ENCODE data around the gene PLD2.

The PLD2 gene, protein sequence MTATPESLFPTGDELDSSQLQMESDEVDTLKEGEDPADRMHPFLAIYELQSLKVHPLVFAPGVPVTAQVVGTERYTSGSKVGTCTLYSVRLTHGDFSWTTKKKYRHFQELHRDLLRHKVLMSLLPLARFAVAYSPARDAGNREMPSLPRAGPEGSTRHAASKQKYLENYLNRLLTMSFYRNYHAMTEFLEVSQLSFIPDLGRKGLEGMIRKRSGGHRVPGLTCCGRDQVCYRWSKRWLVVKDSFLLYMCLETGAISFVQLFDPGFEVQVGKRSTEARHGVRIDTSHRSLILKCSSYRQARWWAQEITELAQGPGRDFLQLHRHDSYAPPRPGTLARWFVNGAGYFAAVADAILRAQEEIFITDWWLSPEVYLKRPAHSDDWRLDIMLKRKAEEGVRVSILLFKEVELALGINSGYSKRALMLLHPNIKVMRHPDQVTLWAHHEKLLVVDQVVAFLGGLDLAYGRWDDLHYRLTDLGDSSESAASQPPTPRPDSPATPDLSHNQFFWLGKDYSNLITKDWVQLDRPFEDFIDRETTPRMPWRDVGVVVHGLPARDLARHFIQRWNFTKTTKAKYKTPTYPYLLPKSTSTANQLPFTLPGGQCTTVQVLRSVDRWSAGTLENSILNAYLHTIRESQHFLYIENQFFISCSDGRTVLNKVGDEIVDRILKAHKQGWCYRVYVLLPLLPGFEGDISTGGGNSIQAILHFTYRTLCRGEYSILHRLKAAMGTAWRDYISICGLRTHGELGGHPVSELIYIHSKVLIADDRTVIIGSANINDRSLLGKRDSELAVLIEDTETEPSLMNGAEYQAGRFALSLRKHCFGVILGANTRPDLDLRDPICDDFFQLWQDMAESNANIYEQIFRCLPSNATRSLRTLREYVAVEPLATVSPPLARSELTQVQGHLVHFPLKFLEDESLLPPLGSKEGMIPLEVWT

DNA sequence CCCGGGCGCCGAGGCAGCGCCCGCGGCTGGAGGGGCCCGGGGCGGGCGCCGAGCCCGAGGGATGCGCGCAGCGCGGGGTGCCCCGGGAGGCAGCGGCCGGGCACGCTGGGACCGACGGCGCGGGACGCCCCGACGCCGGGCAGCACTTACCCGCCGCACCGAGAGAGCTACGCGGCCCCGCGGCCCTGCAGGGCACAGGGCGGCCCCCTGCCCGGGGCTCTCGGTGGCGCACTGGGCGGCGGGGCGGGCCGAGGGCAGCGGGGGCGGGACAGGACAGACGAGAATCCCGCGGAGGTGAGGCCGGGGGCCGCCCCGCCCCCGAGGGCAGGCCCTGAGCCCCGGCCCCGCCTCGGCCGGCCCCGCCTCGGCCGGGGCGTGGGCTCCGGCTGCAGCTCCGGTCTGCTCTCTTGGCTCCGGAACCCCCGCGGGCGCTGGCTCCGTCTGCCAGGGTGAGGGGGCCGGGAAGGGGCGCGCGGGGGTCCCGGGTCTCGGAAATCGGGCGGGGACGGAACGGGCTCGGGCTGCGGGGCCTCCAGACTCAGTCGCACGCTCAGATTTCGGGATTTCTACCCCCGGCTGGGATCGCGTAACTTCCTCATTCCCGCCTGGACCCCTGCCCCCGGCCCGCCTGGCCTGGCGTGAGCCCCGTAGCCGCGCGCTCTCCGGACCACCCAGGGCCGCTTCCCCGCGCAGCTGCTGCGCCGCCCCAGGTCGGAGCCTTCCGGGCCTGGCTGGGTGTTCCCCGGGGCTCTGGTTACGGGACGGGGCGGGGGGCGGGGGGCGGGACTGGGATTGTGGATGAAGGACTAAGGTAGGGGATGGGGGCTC lies at the start of gene PLD2:
PLD2 (plus strand) TSS at position 376 of the 828 bp plus-strand sequence. CDS start 621 bp downstream, outside the sequence.
- DNase-seq: peak; percentile 71

DNA sequence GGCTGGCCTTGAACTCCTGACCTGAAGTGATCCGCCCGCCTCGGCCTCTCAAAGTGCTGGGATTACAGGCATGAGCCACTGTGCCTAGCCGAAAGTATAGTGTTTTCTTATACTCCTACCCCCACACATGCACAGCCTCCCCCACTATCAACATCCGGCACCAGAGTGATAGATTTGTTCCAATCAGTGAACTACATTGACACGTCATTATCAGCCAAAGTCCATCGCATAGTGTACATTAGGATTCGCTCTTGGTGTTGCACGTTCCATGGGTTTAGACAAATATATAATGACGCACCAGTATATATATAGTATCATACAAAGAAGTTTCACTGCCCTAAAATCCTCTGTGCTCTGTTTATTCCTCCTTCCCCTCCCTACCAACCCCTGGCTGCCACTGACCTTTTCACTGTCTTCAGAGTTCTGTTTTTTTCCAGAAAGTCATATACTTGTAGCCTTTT lies 47.1 kb upstream of the PLD2 start:
- DNase-seq: no peak

DNA sequence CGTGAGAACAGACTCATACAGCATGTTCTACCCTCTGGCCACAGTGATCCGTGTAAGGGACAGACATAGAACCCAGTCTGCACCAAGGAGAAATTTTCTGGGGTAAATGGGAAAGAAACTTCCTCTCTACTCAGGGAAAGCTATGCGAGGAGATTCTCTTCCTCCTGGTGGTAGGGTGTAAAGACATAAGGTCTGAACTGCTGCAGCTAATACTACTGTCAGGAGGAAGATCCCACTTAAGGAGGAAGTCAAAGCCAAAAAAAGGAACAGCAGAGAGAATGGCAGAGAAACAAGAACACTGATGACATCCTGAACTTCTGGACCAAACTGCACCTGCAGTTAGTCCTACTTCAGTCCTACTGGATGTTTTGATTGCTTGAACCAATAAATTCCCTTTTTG lies 42.4 kb upstream of the PLD2 start:
- no peak for DNase-seq

DNA sequence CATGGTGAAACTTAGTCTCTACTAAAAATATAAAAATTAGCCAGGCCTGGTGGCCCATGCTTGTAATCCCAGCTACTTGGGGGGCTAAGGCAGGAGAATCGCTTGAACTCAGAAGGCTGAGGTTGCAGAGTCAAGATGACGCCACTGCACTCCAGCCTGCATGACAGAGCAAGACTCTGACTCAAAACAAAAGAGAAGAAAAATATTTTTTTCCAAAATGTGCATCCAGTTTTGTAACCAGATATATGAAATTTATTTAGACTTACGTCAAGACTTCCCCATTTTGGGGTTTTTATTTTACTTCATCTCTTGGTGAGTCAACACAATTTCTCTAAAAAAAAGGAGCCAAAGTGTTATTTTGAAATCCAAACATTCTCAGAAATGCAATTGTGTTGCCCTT lies 40.8 kb upstream of the PLD2 start:
- no peak for DNase-seq

DNA sequence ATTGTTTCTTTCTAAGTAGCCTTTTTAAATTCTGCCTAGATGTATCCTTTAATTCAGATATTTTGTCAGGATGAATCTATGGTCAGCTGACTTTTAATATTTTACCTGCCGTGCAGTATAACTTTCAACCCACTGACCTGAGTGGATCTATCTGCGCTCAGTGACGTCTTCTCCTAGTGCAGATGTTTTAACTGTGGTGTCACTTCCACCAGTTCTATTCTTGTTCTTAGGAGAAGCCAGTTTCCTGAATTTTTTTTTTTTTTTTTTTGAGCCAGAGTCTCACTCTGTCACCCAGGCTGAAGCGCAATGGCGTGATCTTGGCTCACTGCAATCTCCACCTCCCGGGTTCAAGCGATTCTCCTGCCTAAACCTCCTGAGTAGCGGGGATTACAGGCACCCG lies 40.2 kb upstream of the PLD2 start:
- DNase-seq: no peak

DNA sequence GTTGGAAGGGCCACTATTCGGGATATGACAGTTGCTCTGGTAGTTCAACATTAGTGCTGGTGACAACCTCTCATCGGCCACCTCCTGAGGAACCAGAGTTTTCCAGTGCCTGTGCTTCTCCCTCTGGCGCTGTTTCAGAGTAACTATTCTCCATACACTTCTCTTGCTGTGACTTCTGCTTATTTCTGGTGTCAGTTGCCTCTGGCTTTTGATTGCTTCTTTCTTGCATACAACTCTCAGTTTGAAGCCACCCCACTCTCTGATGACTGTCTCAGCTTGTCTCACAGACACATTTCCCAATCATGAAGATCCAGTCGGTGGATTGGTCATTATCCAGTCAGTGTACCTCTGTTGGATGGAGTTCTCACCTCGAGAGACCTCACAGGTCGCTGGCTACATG lies 38.7 kb upstream of the PLD2 start:
- no peak for DNase-seq

DNA sequence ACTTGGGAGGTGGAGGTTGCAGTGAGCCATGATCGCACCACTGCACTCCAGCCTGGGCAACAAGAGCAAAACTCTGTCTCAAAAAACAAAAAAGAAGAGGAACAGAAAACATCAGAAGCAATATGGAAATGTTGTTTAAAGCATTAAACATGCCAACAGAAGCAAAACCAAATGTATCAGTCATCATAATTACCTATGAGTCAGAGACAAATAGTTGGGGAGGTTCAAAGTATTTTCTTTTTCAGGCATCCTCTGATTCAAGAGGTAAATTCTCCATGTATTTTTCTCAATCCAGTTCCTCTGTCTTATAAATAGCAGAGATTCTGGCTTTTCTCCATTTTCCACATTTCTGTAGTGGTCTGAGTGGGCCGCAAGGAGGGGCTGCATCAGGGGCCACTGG lies 37.3 kb upstream of the PLD2 start:
- DNase-seq: no peak

DNA sequence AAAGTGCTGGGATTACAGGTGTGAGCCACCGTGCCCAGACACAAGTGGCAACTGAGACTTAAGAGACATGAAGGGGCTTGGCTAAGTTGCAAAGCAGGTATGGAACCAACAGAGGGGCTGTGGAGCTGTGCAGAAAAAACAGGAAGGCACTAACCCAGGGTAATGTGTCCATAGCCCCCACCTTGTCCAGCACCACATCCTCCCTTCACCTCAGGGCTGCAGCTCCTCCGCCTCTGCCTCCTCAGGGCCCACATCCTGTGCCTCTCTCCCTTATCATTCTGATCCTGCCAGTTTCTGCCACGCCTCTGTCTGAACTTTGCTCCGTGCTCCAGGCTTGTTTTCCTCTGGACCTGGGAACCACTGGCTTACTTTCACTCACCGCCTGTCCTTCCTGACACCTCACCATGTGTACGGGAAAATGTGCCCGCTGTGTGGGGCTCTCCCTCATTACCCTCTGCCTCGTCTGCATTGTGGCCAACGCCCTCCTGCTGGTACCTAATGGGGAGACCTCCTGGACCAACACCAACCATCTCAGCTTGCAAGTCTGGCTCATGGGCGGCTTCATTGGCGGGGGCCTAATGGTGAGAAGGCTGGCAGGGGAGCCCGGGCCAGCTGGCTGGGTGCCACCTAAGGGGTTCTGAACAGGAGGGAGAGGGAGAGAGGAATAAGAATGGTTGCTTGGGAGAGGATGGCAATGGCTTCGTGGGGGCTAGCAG lies 35.3 kb upstream of the PLD2 start, which contains the start of gene TM4SF5:
TM4SF5 (plus strand) TSS at position 368 of the 716 bp plus-strand sequence; CDS start at position 405, 37 bp downstream.
- DNase-seq: peak; percentile 68

DNA sequence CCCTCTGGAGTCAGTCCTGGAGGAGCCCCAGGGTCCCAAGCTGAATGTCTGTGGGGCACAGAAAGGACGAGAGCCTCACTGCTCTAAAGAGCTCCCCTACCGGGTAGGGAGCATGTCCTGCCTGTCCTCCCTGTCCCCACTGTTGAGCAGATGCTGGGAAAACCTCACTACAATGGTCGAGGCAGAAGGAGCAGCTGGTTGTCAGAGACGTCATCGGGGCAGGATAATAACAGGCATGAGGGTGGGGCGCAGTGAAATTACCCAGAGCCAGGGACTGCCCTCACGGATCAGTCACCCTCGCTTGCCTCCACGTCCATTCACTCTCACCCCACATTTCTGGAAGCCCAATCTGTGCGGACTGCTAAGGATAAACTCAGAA lies 34.7 kb upstream of the PLD2 start:
- peak; percentile 68 for DNase-seq

DNA sequence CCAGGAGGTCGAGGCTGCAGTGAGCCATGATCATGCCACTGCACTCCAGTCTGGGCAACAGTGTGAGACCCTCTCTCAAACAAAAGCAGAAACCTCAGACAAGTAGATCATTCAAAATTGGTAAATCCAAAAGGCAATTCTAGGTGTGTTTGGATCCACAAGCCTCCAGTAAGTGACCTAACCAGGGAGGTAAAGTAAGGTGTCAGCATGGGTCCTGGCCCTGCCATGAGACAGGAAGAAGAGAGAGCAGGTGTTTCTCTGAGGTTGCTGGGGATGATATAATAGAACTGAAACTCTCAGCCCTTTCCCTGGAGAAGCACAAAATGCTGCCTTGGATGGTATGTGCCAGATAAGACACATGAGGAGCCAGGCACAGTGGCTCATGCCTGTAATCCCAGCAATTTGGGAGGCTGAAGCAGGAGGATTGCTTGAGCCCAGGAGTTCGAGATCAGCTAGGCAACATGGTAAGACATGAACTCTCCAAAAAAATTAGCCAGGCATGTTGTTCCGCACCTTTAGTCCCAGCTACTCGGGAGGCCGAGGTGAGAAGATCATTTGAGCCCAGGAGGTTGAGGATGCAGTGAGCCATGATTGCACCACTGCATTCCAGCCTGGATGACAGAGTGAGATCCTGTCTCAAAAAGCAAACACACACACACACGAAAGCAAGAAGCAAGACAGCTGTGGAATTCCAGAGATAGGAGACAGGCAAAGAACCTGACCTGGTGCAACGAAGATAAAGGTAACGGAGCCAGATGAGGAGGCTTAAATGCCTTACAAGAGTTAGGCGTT lies 28.8 kb upstream of the PLD2 start:
- no peak for DNase-seq

DNA sequence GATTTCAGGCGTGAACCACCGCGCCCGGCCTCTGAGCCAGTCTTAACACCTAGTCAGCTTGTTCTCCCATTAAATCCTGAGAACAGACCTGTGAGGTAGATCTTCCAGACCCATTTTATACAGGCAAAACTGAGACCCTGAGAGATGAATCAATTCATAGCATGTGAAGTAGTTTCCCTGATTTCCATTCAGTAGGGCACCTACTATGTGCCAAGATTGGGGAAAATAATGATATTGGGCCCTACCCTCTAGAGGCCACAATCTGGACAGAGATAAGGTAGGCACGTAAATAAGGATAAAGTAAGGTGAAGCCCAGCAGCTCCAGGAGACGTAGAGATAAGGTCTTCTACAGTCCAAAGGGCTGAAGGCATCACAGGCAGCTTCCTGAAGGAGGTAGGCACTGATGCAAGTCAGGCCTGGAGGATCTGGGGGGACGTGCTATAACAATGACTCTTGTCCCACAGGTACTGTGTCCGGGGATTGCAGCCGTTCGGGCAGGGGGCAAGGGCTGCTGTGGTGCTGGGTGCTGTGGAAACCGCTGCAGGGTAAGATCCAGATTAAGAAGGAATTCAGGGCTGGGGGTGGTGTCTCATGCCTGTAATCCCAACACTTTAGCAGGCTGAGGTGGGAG lies 26.5 kb upstream of the PLD2 start:
- no peak for DNase-seq

DNA sequence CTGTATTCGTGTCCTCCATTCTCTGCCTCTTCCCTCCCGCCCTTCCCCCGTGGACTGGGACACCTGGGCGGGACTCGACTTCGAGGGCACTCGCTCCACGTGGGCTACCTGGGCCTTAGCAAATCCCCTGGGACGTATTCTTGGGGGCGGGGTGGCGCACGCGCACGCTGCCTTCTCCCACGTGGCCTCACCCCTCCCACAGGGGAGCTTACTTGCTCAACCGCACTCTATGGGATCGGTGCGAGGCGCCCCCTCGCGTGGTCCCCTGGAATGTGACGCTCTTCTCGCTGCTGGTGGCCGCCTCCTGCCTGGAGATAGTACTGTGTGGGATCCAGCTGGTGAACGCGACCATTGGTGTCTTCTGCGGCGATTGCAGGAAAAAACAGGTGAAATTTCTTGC lies 24.3 kb upstream of the PLD2 start:
- no peak for DNase-seq

DNA sequence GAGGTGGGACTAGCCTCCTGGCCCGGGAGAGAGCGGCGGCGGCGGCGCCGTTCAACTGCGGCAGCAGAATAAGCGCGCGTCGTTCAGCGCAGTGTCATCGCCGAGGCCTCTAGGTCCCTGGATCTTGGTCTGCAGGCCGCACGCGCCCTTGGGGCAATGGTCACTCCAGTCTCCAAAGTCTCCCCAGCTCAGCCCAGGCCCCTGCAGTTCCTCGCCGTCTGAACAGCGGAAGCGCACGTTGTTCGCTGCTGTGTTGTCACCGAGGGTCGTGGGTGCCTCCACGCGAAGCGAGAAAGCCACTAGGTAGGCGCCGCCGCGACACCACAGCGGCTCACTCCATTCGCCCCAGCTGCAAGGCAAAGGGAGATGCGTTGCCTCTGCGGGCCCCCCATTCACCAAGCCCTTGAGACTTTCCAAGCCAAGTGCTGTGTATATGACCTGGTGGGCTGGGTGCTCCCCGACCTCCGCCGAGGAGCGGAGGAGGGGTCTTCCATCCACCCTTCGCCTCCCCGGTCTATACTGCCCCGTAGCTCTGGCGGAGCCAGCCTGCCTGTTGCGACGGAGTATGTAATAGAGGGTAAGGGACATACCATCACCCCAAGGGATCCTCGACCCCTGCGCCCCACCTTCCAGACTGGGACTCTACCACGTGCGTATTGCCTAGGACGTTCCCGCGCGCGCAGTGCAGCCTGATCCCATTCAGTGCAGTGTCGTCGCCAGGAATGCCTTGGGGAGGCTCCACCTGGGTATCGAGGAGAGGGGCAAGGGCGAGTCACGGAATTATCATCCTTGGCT lies 21.4 kb upstream of the PLD2 start:
- no peak for DNase-seq

DNA sequence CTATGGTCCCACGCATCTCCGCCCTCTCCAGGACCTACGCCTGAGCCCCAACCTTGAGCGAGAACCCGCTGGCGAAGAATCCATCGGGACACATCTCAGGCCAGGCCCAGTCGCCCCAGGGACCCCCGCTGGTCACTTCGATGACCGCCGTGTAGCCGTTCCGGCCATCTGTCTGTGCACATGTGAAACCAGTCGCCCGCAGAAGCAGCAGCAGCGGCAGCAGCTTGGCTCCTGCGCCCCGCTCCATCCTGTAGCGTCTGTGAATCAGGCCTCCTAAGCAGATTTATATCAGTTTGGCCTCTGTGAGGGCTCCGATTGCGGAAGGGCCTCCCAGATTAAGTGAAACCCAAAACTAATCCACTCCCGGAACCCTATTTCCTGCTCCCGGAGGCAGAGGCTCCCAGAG lies 20.8 kb upstream of the PLD2 start, which contains the start of gene VMO1:
VMO1 (minus strand) TSS at position 259 of the 406 bp plus-strand sequence; CDS start at position 247, 12 bp downstream.
- DNase-seq: no peak

DNA sequence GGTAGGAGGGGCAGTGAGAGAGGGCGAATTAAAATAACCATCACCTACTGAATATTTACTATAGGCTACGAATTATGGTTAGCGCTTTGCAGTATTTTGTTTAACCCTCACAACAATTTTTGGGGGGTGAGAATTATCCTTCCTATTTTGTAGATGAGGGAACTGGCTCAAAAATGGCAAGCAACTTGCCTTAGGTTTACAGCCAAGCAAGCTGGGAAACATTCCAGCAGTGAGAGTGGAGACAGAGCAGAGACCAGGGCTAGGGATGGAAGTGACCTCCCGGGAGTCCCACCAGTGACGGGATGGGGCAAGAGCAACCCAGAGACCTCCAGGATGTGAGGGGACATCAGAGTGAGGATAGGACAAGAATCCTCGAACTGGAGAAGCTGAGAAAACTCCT lies 20.4 kb upstream of the PLD2 start:
- no peak for DNase-seq

DNA sequence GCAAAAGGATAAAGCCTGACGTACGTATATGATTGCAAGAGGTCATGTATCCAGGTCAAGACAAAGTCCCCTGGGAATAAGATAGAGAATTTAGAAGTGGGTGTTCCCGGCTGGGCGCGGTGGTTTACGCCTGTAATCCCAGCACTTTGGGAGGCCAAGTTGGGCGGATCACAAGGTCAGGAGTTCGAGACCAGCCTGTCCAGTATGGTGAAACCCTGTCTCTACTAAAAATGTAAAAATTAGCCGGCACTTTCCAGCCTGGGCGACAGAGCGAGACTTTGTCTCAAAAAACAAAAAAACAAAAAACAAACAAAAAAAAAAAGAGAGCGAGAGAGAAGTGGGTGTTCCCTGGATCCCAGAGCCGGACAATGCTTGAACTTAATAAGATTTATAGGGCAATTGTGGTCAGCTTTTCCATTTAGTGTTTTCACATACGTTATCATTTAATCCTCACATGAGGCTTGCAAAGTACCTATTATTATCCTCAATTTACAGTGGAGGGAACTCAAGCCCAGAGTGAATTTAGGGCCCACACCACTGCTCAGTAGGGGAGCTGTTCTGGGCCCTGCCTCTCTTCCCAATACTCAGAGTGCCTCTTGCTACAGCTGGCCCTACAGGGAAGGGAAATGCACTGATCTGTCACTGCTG lies 18.7 kb upstream of the PLD2 start:
- DNase-seq: no peak

DNA sequence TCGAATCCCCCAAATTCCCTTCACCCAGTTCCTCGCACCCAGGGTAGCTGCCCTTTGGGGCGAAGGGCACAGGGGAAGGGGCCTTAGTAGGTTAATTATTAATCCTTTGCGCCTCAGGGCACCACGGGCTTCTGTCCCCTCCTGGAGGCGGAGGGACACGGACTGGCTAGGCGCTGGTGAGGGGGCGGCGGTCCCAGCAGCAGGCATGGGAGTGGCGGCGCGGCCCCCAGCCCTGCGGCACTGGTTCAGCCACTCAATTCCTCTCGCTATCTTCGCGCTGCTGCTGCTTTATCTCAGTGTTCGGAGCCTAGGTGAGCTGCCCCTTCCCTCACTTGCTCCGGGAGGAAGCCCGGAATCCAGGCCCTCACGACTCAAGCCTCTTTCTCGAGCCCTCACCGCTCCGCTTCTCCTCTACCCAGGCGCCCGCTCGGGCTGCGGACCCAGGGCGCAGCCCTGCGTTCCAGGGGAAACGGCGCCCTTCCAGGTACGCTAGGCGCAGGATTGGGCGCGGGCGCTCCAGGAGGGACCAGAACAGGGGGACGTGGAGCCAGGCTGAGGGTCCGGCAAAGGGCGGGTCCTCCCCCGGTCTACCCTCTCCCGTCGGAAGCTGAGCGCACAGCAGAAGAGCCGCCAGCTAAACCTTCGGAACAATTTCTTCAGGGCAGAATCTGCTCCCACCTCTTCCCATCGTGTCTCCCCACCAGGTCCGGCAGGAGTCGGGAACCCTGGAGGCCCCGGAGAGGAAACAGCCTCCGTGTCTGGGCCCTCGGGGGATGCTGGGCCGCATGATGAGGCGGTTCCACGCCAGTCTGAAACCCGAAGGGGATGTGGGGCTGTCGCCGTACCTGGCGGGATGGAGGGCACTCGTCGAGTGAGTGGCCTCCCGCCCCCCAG lies 17.9 kb upstream of the PLD2 start, which contains the start of gene GLTPD2:
GLTPD2 (plus strand) TSS at position 158 of the 894 bp plus-strand sequence; CDS start at position 206, 48 bp downstream.
- no peak for DNase-seq

DNA sequence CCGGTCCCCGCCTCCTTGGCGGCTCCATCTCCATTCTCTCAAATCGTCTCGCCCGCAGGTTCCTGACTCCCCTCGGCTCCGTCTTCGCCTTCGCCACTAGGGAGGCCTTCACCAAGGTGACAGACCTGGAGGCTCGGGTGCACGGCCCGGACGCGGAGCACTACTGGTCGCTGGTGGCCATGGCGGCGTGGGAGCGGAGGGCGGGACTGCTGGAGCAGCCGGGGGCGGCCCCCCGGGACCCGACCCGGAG lies 17.3 kb upstream of the PLD2 start:
- DNase-seq: no peak
